ENCODE data around the gene ORM1.

DNA sequence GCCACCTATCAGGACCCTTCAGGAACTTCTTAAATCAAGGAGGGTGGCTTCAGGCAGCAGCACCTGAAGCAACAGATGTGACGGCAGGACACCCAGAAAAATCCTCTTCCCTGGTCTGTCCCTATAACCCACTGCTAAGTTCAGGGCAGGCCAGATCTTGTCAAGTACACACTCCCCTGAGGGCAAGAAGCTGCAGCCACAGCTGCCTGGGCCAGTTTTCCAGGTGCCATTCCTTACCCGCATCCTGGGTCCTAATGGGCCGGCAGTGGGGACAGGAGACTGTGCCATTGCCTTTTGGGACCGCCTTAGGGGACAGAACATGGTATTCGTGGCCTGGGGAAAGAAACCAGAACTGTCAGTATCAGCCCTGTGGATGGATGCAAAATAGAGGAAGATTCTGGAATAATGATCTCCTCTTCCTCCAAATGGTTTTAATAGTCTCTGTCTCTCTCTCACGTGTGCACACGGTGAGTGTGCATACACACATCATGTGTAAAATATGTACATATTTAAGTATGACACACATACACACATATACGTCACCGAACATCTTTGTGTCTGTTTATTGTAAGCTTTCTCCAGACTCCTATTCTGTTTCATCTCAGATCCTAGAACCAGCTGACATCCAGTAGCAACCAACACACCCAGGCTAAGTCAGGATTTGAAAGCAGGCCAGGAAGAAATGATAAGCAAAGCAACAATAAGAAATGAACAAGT, 20.7 kb downstream of the ORM1 start:
- TF ChIP-seq, protein P1, sequence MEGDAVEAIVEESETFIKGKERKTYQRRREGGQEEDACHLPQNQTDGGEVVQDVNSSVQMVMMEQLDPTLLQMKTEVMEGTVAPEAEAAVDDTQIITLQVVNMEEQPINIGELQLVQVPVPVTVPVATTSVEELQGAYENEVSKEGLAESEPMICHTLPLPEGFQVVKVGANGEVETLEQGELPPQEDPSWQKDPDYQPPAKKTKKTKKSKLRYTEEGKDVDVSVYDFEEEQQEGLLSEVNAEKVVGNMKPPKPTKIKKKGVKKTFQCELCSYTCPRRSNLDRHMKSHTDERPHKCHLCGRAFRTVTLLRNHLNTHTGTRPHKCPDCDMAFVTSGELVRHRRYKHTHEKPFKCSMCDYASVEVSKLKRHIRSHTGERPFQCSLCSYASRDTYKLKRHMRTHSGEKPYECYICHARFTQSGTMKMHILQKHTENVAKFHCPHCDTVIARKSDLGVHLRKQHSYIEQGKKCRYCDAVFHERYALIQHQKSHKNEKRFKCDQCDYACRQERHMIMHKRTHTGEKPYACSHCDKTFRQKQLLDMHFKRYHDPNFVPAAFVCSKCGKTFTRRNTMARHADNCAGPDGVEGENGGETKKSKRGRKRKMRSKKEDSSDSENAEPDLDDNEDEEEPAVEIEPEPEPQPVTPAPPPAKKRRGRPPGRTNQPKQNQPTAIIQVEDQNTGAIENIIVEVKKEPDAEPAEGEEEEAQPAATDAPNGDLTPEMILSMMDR (IDR thresholded peaks at IDR 0.05) = no peak
- TF ChIP-seq POLR2A (IDR thresholded peaks at IDR 0.05) = no peak
